CD14-positive monocyte (primary cell): ENCODE results near the gene ATAD3A. TPM values are rescaled to one million over a fixed set of nuclear protein-coding genes. Genes with fewer than 3 reads are reported as not detected.

Experiments
- DNase-seq, 3 donors: peaks; one replicate each; pipeline ENCODE4 v3.0.0-alpha.2; 2011 to 2022
- H2AFZ ChIP-seq: 2 replicates; pipeline ENCODE4 v1.6.0; 2012; ENCODE audit warnings: mild to moderate bottlenecking, low read depth, low read length, inconsistent platforms; ENCODE audit not compliant: insufficient read depth, poor library complexity, severe bottlenecking
- H3K27ac ChIP-seq, 2 donors: 1 replicate in 1 of 2; 2 replicates in 1 of 2; pipeline ENCODE4 v1.5.1; 2012 to 2013; ENCODE audit warnings: low read length in 2 of 2, control low read depth in 1 of 2, inconsistent platforms in 1 of 2, low read depth in 1 of 2, mild to moderate bottlenecking in 1 of 2
- H3K27me3 ChIP-seq, 2 donors: one replicate each; pipeline versions ENCODE4 v1.6.0 to v1.6.1; 2011 to 2013; ENCODE audit warnings: low read length in 2 of 2; ENCODE audit not compliant: control insufficient read depth in 2 of 2, insufficient read depth in 2 of 2
- H3K36me3 ChIP-seq, 2 donors: replicated peaks in 1 of 2; 1 replicate in 1 of 2; 2 replicates in 1 of 2; pipeline versions ENCODE4 v1.5.1 to v1.6.1; 2012 to 2013; ENCODE audit warnings: low read length in 2 of 2, control low read depth in 1 of 2, inconsistent platforms in 1 of 2, mild to moderate bottlenecking in 1 of 2; ENCODE audit not compliant: insufficient read depth in 2 of 2, control insufficient read depth in 1 of 2
- H3K4me1 ChIP-seq, 2 donors: 1 replicate in 1 of 2; 2 replicates in 1 of 2; pipeline versions ENCODE4 v1.5.1 to v1.6.1; 2012 to 2013; ENCODE audit warnings: low read length in 2 of 2, control low read depth in 1 of 2, inconsistent platforms in 1 of 2, mild to moderate bottlenecking in 1 of 2, moderate library complexity in 1 of 2; ENCODE audit not compliant: insufficient read depth in 2 of 2, control insufficient read depth in 1 of 2
- H3K4me2 ChIP-seq: replicated peaks from 2 replicates; pipeline ENCODE3; 2012; ENCODE audit warnings: low read length, moderate library complexity, mild to moderate bottlenecking; ENCODE audit not compliant: poor library complexity, severe bottlenecking; ENCODE audit errors: extremely low read depth
- H3K4me3 ChIP-seq, 3 experiments: fragments of 200-600 bp in 1 of 3; sonication (generic) in 1 of 3; replicated peaks in 1 of 3; 1 replicate in 2 of 3; 2 replicates in 1 of 3; pipeline ENCODE4 v1.5.1; 2011 to 2013; ENCODE audit warnings: low read length in 3 of 3, mild to moderate bottlenecking in 3 of 3, control low read depth in 2 of 3, low read depth in 2 of 3, inconsistent platforms in 1 of 3, moderate library complexity in 1 of 3
- H3K79me2 ChIP-seq: 2 replicates; pipeline ENCODE4 v1.6.0; 2012; ENCODE audit warnings: mild to moderate bottlenecking, control low read depth, inconsistent platforms, low read length, moderate library complexity; ENCODE audit not compliant: insufficient read depth
- H3K9ac ChIP-seq: 2 replicates; pipeline ENCODE4 v1.6.0; 2017; ENCODE audit warnings: low read length, mild to moderate bottlenecking; ENCODE audit not compliant: insufficient read depth, poor library complexity, severe bottlenecking
- H3K9me3 ChIP-seq, 2 donors: replicated peaks in 1 of 2; 1 replicate in 1 of 2; 2 replicates in 1 of 2; pipeline versions ENCODE4 v1.5.1 to v1.6.1; 2012 to 2013; ENCODE audit warnings: low read length in 2 of 2, control low read depth in 1 of 2; ENCODE audit not compliant: control insufficient read depth in 1 of 2, insufficient read depth in 1 of 2
- H4K20me1 ChIP-seq: 2 replicates; pipeline ENCODE4 v1.6.0; 2012; ENCODE audit warnings: mild to moderate bottlenecking, low read length, control low read depth, moderate library complexity; ENCODE audit not compliant: insufficient read depth
- H3K27ac Mint-ChIP-seq, 7 donors: one replicate each; pipeline ENCODE4 v1.8.0; 2020; ENCODE audit warnings: mild to moderate bottlenecking in 7 of 7, mixed read lengths in 7 of 7, moderate library complexity in 6 of 7, inconsistent platforms in 2 of 7
- H3K27me3 Mint-ChIP-seq, 3 donors: one replicate each; pipeline ENCODE4 v1.8.0; 2021 to 2022; ENCODE audit warnings: low read depth in 3 of 3, mild to moderate bottlenecking in 3 of 3, mixed read lengths in 3 of 3, moderate library complexity in 3 of 3, inconsistent platforms in 1 of 3
- H3K36me3 Mint-ChIP-seq, 2 donors: one replicate each; pipeline ENCODE4 v1.8.0; 2020; ENCODE audit warnings: mixed read lengths in 2 of 2, inconsistent platforms in 1 of 2, mild to moderate bottlenecking in 1 of 2
- H3K4me1 Mint-ChIP-seq: one replicate; pipeline ENCODE4 v1.8.0; 2020; ENCODE audit warnings: mild to moderate bottlenecking, mixed read lengths
- H3K4me3 Mint-ChIP-seq, 2 donors: one replicate each; pipeline ENCODE4 v1.8.0; 2020; ENCODE audit warnings: mild to moderate bottlenecking in 2 of 2, mixed read lengths in 2 of 2, moderate library complexity in 1 of 2
- H3K9me3 Mint-ChIP-seq, 7 donors: one replicate each; pipeline ENCODE4 v1.8.0; 2020 to 2022; ENCODE audit warnings: mixed read lengths in 7 of 7, mild to moderate bottlenecking in 6 of 7, moderate library complexity in 6 of 7, inconsistent platforms in 2 of 7
- CTCF ChIP-seq: fragments of 200-600 bp; IDR thresholded peaks from one replicate; pipeline ENCODE4 v1.8.0; 2022; ENCODE audit warnings: antibody characterized with exemption, mild to moderate bottlenecking
- WGBS: methylation state at CpG from one replicate; pipeline ENCODE4 v1.1.5; 2013; ENCODE audit warnings: missing lambda C conversion rate; ENCODE audit not compliant: insufficient coverage; 5-methylcytosine and 5-hydroxymethylcytosine counted together
- intact Hi-C, 2 donors: fragments of 100-400 bp; cut with micrococcal nuclease; formaldehyde crosslinking; loops; one replicate each; pipeline versions ENCODE4 v1.15.0 to v1.15.1; 2023
- polyA plus RNA-seq, 3 donors: library from polyadenylated mRNA; depleted of rRNA in 1 of 3; unstranded in 2 of 3; stranded (reverse) in 1 of 3; fragments of 300-500 nt in 2 of 3; fragments of >200 nt in 1 of 3; fragmentation: Illumina TruSeq in 2 of 3; gene quantifications; 1 replicate in 2 of 3; 2 replicates in 1 of 3; pipeline ENCODE4 v1.2.3, GENCODE V29; 2012 to 2021

The ATAD3A gene
- polyA plus RNA-seq, 3 donors = 4.1 to 14.0 (median 6.4) TPM

GRCh38 chr1:1537626-1538250 is 25.8 kb downstream of the ATAD3A start:
- WGBS = 95% methylated on average over 28 of the region's 32 CpGs
- Histone ChIP-seq H3K27me3 (peaks cover 0 to 20% of the 10 kb centered on the region in 2 donors), H3K4me2 (no peak overlapping the region), H3K79me2 (no peaks in the 10 kb centered on the region), H2AFZ (no peak overlapping the region), H3K4me3 (no peak overlapping the region), H4K20me1 (peaks cover 7% of the 10 kb centered on the region), H3K9me3 (peaks cover 0 to under 1% of the 10 kb centered on the region in 2 donors), H3K36me3 (peaks cover 14 to 16% of the 10 kb centered on the region in 2 donors), H3K4me1 (peaks cover 3 to 7% of the 10 kb centered on the region in 2 donors), H3K27ac (no peak overlapping the region), H3K9ac (no peak overlapping the region)
- peaks cover 0 to 3% (median 0%) of the 10 kb centered on the region in 7 donors for H3K9me3 Mint-ChIP-seq
- H3K27ac Mint-ChIP-seq = no peak overlapping the region
- H3K4me3 Mint-ChIP-seq = no peak overlapping the region
- intact Hi-C loops = no loop called here
- H3K36me3 Mint-ChIP-seq = peaks cover 16 to 17% of the 10 kb centered on the region in 2 donors
- no peak for DNase-seq
- peaks cover 4% of the 10 kb centered on the region for H3K4me1 Mint-ChIP-seq
- peaks cover 4 to 28% (median 17%) of the 10 kb centered on the region in 3 donors for H3K27me3 Mint-ChIP-seq
- no peak for TF ChIP-seq CTCF

GRCh38 chr1:1538334-1538733 is 26.4 kb downstream of the ATAD3A start:
- no peak overlapping the region for H3K4me3 ChIP-seq
- H3K4me2 ChIP-seq = no peak overlapping the region
- no peak for DNase-seq
- no peak overlapping the region for H3K9ac ChIP-seq
- H3K9me3 ChIP-seq = no peaks in the 10 kb centered on the region
- Mint-ChIP-seq H3K27ac (no peak overlapping the region), H3K36me3 (peaks cover 20 to 22% of the 10 kb centered on the region in 2 donors), H3K4me3 (no peak overlapping the region), H3K9me3 (peaks cover 0 to 3% (median 0%) of the 10 kb centered on the region in 7 donors), H3K27me3 (peaks cover 4 to 28% (median 17%) of the 10 kb centered on the region in 3 donors), H3K4me1 (peaks cover 2% of the 10 kb centered on the region)
- peaks cover 7% of the 10 kb centered on the region for H4K20me1 ChIP-seq
- WGBS = 94% methylated on average over 23 of the region's 23 CpGs
- intact Hi-C loops = no loop called here
- H3K36me3 ChIP-seq = peaks cover 20 to 22% of the 10 kb centered on the region in 2 donors
- H2AFZ ChIP-seq = no peak overlapping the region
- peaks cover 0 to 20% of the 10 kb centered on the region in 2 donors for H3K27me3 ChIP-seq
- no peaks in the 10 kb centered on the region for H3K79me2 ChIP-seq
- no peak overlapping the region for H3K27ac ChIP-seq
- TF ChIP-seq CTCF = no peak
- peaks cover 0 to 7% of the 10 kb centered on the region in 2 donors for H3K4me1 ChIP-seq
